Natural killer cell (primary cell): ENCODE measurements around the gene IL1R2. TPM values are rescaled to one million over a fixed set of nuclear protein-coding genes. Genes with fewer than 3 reads are reported as not detected.

ENCODE experiments used
- ATAC-seq, 3 donors: fragments of 150-1000 bp in 2 of 3; fragments of 200-7000 bp in 1 of 3; cut with Tn5 transposase; 1 replicate in 1 of 3; 2 replicates in 2 of 3; pipeline ENCODE4 v1.10.0; 2021; ENCODE audit warnings: mild to moderate bottlenecking in 2 of 3, moderate library complexity in 2 of 3
- DNase-seq, 2 donors: peaks; one replicate each; pipeline versions ENCODE4 v3.0.0 to v3.0.0-alpha.2; 2013 to 2021; ENCODE audit warnings: mixed read lengths in 1 of 2
- H3K27ac ChIP-seq: one replicate; pipeline ENCODE4 v1.5.1; 2013; ENCODE audit warnings: mild to moderate bottlenecking, low read length
- H3K27me3 ChIP-seq: one replicate; pipeline ENCODE4 v1.6.1; 2013; ENCODE audit warnings: low read length; ENCODE audit not compliant: control insufficient read depth, insufficient read depth
- H3K36me3 ChIP-seq: one replicate; pipeline ENCODE4 v1.6.1; 2013; ENCODE audit warnings: low read length; ENCODE audit not compliant: control insufficient read depth, insufficient read depth
- H3K4me1 ChIP-seq: one replicate; pipeline ENCODE4 v1.6.1; 2013; ENCODE audit warnings: low read length; ENCODE audit not compliant: control insufficient read depth, insufficient read depth
- H3K4me3 ChIP-seq: one replicate; pipeline ENCODE4 v1.5.1; 2013; ENCODE audit warnings: low read length
- H3K9me3 ChIP-seq: one replicate; pipeline ENCODE4 v1.6.1; 2013; ENCODE audit warnings: low read length; ENCODE audit not compliant: control insufficient read depth, insufficient read depth
- H3K27ac Mint-ChIP-seq, 2 donors: one replicate each; pipeline ENCODE4 v1.8.0; 2022; ENCODE audit warnings: mild to moderate bottlenecking in 2 of 2, mixed read lengths in 2 of 2, moderate library complexity in 1 of 2
- H3K27me3 Mint-ChIP-seq, 2 donors: one replicate each; pipeline ENCODE4 v1.8.0; 2022; ENCODE audit warnings: low read depth in 2 of 2, mixed read lengths in 2 of 2
- H3K36me3 Mint-ChIP-seq: one replicate; pipeline ENCODE4 v1.8.0; 2022; ENCODE audit warnings: mixed read lengths
- H3K4me1 Mint-ChIP-seq, 2 donors: one replicate each; pipeline ENCODE4 v1.8.0; 2022; ENCODE audit warnings: mixed read lengths in 2 of 2
- H3K4me3 Mint-ChIP-seq: one replicate; pipeline ENCODE4 v1.8.0; 2022; ENCODE audit warnings: mild to moderate bottlenecking, moderate library complexity, mixed read lengths
- H3K9me3 Mint-ChIP-seq, 2 donors: one replicate each; pipeline ENCODE4 v1.8.0; 2022; ENCODE audit warnings: mixed read lengths in 2 of 2
- WGBS: methylation state at CpG from one replicate; pipeline ENCODE4 v1.1.7; 2013; ENCODE audit warnings: missing lambda C conversion rate; ENCODE audit not compliant: insufficient coverage; 5-methylcytosine and 5-hydroxymethylcytosine counted together
- intact Hi-C: fragments of 100-400 bp; cut with micrococcal nuclease; formaldehyde crosslinking; loops from one replicate; pipeline ENCODE4 v1.14.2; 2022
- total RNA-seq, 4 donors: library from RNA; stranded (reverse); fragments of 120-200 nt in 1 of 4; gene quantifications; one replicate each; pipeline versions ENCODE4 v1.2.3 to v1.2.4, GENCODE V29; 2013 to 2022
- TF ChIP-seq, protein P1 (sequence below): fragments of 200-600 bp; IDR thresholded peaks from one replicate; pipeline ENCODE4 v1.8.0; 2022; ENCODE audit warnings: antibody characterized with exemption

The IL1R2 gene
- total RNA-seq, 3 donors from 2014 or later (not counting 1 experiment from before 2014, with no cell fraction given): 0.66 to 5.7 TPM; not detected in 1

DNA sequence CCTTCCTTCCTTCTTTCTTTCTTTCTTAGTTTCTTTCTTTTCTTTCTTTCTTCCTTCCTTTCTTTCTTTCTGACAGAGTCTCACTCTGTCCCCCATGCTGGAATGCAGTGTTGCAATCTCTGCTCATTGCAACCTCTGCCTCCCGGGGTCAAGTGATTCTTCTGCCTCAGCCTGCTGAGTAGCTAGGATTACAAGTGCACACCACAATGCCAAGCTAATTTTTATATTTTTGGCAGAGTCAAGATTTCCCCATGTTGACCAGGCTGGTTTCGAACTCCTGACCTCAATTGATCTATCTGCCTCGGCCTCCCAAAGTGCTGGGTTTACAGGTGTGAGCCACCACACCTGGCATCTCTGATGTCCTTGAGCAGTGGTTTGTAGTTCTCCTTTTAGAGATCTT is 48.5 kb downstream of the IL1R2 start:
- Histone ChIP-seq H3K9me3 (no peaks in the 10 kb centered on the region), H3K4me1 (peaks cover 3% of the 10 kb centered on the region), H3K4me3 (no peak overlapping the region), H3K27ac (no peak overlapping the region), H3K36me3 (no peaks in the 10 kb centered on the region), H3K27me3 (no peaks in the 10 kb centered on the region)
- ATAC-seq: no peak
- Mint-ChIP-seq H3K4me3 (no peak overlapping the region), H3K36me3 (no peaks in the 10 kb centered on the region), H3K4me1 (peaks cover 5 to 9% of the 10 kb centered on the region in 2 donors), H3K27ac (no peak overlapping the region), H3K9me3 (no peaks in the 10 kb centered on the region), H3K27me3 (peaks cover 32 to 66% of the 10 kb centered on the region in 2 donors)
- intact Hi-C loops: no loop called here
- TF ChIP-seq, protein P1, sequence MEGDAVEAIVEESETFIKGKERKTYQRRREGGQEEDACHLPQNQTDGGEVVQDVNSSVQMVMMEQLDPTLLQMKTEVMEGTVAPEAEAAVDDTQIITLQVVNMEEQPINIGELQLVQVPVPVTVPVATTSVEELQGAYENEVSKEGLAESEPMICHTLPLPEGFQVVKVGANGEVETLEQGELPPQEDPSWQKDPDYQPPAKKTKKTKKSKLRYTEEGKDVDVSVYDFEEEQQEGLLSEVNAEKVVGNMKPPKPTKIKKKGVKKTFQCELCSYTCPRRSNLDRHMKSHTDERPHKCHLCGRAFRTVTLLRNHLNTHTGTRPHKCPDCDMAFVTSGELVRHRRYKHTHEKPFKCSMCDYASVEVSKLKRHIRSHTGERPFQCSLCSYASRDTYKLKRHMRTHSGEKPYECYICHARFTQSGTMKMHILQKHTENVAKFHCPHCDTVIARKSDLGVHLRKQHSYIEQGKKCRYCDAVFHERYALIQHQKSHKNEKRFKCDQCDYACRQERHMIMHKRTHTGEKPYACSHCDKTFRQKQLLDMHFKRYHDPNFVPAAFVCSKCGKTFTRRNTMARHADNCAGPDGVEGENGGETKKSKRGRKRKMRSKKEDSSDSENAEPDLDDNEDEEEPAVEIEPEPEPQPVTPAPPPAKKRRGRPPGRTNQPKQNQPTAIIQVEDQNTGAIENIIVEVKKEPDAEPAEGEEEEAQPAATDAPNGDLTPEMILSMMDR: no peak
- 64% methylated on average over 3 of the region's 3 CpGs for WGBS
- no peak for DNase-seq

DNA sequence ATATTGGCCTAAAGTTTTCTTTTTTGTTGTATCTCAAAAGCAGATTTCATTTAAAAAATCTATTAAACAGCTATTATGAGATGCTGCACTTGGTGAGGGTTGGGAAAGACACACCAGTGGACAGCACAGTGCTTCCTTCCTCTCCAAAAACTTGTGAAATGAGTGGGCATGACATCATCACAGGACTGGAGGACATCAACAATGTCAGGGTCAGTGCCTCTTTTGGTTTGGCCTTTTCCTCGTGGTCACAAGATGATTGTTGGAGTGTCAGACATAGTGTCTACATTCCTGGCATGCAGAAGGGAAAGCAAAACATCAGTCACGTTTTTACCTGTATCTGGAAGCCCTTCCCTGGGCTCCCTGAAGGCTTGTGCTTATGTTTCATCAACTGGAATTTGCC is 49.6 kb downstream of the IL1R2 start:
- no peak overlapping the region for H3K4me3 Mint-ChIP-seq
- H3K36me3 ChIP-seq: no peaks in the 10 kb centered on the region
- no peaks in the 10 kb centered on the region for H3K27me3 ChIP-seq
- TF ChIP-seq, protein P1: no peak
- WGBS: 65% methylated on average over 2 of the region's 2 CpGs
- no peaks in the 10 kb centered on the region for H3K9me3 Mint-ChIP-seq
- H3K4me3 ChIP-seq: no peak overlapping the region
- peaks cover 34 to 73% of the 10 kb centered on the region in 2 donors for H3K27me3 Mint-ChIP-seq
- intact Hi-C loops: no loop called here
- DNase-seq (no peak), ATAC-seq (no peak)
- peaks cover 12% of the 10 kb centered on the region for H3K4me1 ChIP-seq
- H3K27ac ChIP-seq: no peak overlapping the region
- no peak overlapping the region for H3K27ac Mint-ChIP-seq
- H3K4me1 Mint-ChIP-seq: peaks cover 7 to 13% of the 10 kb centered on the region in 2 donors
- H3K9me3 ChIP-seq: no peaks in the 10 kb centered on the region
- H3K36me3 Mint-ChIP-seq: no peaks in the 10 kb centered on the region

DNA sequence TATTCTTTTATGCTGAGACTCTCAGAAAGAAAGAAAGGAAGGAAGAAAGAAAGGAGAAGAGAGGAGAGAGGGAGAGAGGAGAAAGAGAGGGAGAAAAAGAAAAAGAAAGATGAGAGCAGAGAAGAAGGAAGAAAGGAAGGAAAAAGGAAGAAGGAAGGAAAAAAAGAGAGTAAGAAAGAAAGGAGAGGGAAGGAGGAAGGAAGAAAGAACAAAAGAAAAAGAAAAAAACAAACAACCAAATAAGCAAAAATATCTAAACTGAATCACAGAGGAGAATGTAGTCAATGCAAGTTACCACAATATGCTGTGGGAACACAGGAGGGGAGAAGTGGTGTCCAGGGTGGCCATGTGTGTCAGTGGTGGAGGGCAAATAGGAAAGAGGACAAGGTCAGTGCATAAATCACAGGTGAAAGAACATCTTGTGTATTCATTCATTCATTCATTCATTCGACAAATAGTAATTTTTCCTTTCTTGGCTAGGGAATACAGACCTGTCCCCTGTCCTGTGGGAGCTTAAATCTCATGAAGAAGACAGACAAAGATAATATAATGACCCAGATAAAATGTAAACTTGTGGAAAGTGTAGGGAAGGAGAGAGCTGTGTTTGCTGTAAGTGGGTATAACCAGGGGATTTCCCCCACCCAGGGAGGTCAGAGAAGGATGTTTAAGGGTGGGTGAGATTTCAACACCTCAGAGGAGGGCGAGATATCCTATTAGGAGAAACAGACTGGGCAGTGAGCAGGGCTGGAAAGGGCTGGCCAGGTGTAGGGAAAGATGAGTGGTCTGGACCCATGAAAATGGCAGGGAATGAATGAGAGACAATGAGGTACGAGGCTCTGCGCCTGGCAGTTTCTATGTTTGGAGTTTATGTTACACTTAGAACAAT is 50.7 kb downstream of the IL1R2 start:
- peak in 2 of 3 donors; percentile 29 to 36 for ATAC-seq
- Mint-ChIP-seq H3K27ac (no peak overlapping the region), H3K9me3 (no peaks in the 10 kb centered on the region), H3K36me3 (no peaks in the 10 kb centered on the region), H3K4me3 (no peak overlapping the region), H3K4me1 (peaks cover 9 to 19% of the 10 kb centered on the region in 2 donors), H3K27me3 (peaks cover 33 to 74% of the 10 kb centered on the region in 2 donors)
- DNase-seq: no peak
- peaks cover 2% of the 10 kb centered on the region for H3K27me3 ChIP-seq
- H3K9me3 ChIP-seq: no peaks in the 10 kb centered on the region
- intact Hi-C loops: no loop called here
- no peaks in the 10 kb centered on the region for H3K36me3 ChIP-seq
- TF ChIP-seq, protein P1: no peak
- no peak overlapping the region for H3K27ac ChIP-seq
- H3K4me3 ChIP-seq: no peak overlapping the region
- WGBS: 79% methylated on average over 3 of the region's 4 CpGs
- peaks cover 13% of the 10 kb centered on the region for H3K4me1 ChIP-seq
